OCI-LY7 (cell line): ENCODE results near the gene NKAPL.

Source experiments
- CTCF ChIP-seq: fragments of 200-600 bp; sonication (generic); conservative IDR thresholded peaks from 2 replicates; pipeline ENCODE4 v1.5.1; 2014; ENCODE audit warnings: mild to moderate bottlenecking, antibody characterized with exemption, low read length, moderate library complexity, mixed read lengths
- EZH2phosphoT487 ChIP-seq: fragments of 200-600 bp; sonication (generic); IDR thresholded peaks from 2 replicates; pipeline ENCODE4 v1.6.1; 2018; ENCODE audit warnings: low read depth, borderline replicate concordance, mild to moderate bottlenecking, mixed run types, antibody characterized with exemption, low read length, moderate library complexity, mixed read lengths

DNA sequence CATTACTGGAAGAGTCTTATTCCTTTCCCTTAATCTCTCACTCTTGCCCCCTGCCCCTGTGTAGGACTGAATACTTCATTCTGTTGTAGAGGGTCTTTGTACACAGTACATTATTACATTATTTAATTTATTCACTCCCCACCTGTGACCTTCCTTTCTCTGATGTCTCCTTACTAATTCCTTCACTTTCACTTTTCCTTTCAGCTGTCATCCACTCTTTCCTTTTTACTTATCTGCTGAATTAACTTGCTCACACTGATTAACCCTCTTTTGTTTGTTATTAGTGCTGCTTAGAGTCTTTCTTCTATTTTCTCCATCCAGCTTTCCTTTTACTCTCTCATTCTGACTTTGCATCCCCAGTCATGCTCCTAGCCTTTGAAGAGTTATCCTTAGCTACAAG, 15.8 kb downstream of the NKAPL start:
- TF ChIP-seq CTCF, result no peak
- TF ChIP-seq EZH2phosphoT487, result no peak
